WTC11 (cell line): ENCODE results near the gene MYBPC2. TPM values are rescaled to one million over a fixed set of nuclear protein-coding genes. Genes with fewer than 3 reads are reported as not detected.

Experiments
- ATAC-seq: fragments of 200-7000 bp; cut with Tn5 transposase; 2 replicates; pipeline ENCODE4 v1.10.0; 2021; ENCODE audit warnings: mild to moderate bottlenecking, moderate library complexity
- CTCF ChIA-PET: fragments of 300-600 bp; sonication (Branson Sonifier 250); formaldehyde crosslinking; loops from one replicate; lab custom pipeline; 2021; ENCODE audit warnings: antibody characterized with exemption; lab: Charles Lee
- POLR2A ChIA-PET: fragments of 350-600 bp; sonication (Branson Sonifier 250); formaldehyde crosslinking; loops from one replicate; lab custom pipeline; 2021; ENCODE audit warnings: antibody characterized with exemption; lab: Charles Lee
- DNase-seq: peaks from one replicate; pipeline ENCODE4 v3.0.0; 2021; ENCODE audit warnings: low spot score
- H3K27ac Mint-ChIP-seq: 2 replicates; pipeline ENCODE4 v1.8.0; 2021; ENCODE audit warnings: mixed read lengths
- H3K27me3 Mint-ChIP-seq: 2 replicates; pipeline ENCODE4 v1.8.0; 2021; ENCODE audit warnings: low read depth, mild to moderate bottlenecking, moderate library complexity, mixed read lengths
- H3K36me3 Mint-ChIP-seq: 2 replicates; pipeline ENCODE4 v1.8.0; 2021; ENCODE audit warnings: mixed read lengths
- H3K4me1 Mint-ChIP-seq: 2 replicates; pipeline ENCODE4 v1.8.0; 2022; ENCODE audit warnings: mixed read lengths
- H3K4me3 Mint-ChIP-seq: 2 replicates; pipeline ENCODE4 v1.8.0; 2021; ENCODE audit warnings: mild to moderate bottlenecking, moderate library complexity, mixed read lengths
- H3K9me3 Mint-ChIP-seq: 2 replicates; pipeline ENCODE4 v1.8.0; 2021; ENCODE audit warnings: mixed read lengths
- ESRRA ChIP-seq: sonication (generic); formaldehyde crosslinking; IDR thresholded peaks from 2 replicates; pipeline ENCODE4 v1.8.1; 2022; ENCODE audit warnings: mild to moderate bottlenecking, missing genetic modification reagents, borderline replicate concordance
- FOXJ3 ChIP-seq: sonication (generic); formaldehyde crosslinking; IDR thresholded peaks from 2 replicates; pipeline ENCODE4 v1.9.0; 2021; ENCODE audit warnings: missing genetic modification reagents, mild to moderate bottlenecking, borderline replicate concordance
- JUN ChIP-seq: sonication (generic); formaldehyde crosslinking; IDR thresholded peaks from 2 replicates; pipeline ENCODE4 v1.8.0; 2023; ENCODE audit warnings: mild to moderate bottlenecking, missing genetic modification reagents
- KAT7 ChIP-seq: sonication (generic); formaldehyde crosslinking; IDR thresholded peaks from 2 replicates; pipeline ENCODE4 v1.8.1; 2023; ENCODE audit warnings: missing genetic modification reagents, mild to moderate bottlenecking, borderline replicate concordance
- NR2C2 ChIP-seq: sonication (generic); formaldehyde crosslinking; IDR thresholded peaks from 2 replicates; pipeline ENCODE4 v1.8.0; 2022; ENCODE audit warnings: mild to moderate bottlenecking, missing genetic modification reagents
- NR3C1 ChIP-seq: sonication (generic); formaldehyde crosslinking; conservative IDR thresholded peaks from 2 replicates; pipeline ENCODE4 v1.8.1; 2023; ENCODE audit warnings: low read depth, mild to moderate bottlenecking, missing genetic modification reagents
- RELA ChIP-seq: sonication (generic); formaldehyde crosslinking; IDR thresholded peaks from 2 replicates; pipeline ENCODE4 v1.8.1; 2022; ENCODE audit warnings: missing genetic modification reagents, mild to moderate bottlenecking, borderline replicate concordance
- RORB ChIP-seq: fragments of 250-450 bp; sonication (Bioruptor Pico); IDR thresholded peaks from 2 replicates; pipeline ENCODE4 v1.9.0; 2021; ENCODE audit warnings: mild to moderate bottlenecking
- SOX15 ChIP-seq: fragments of 250-450 bp; sonication (Bioruptor Pico); IDR thresholded peaks from 2 replicates; pipeline ENCODE4 v1.9.0; 2021; ENCODE audit warnings: mild to moderate bottlenecking
- TEAD1 ChIP-seq: sonication (generic); formaldehyde crosslinking; IDR thresholded peaks from 2 replicates; pipeline ENCODE4 v1.8.0; 2022; ENCODE audit warnings: mild to moderate bottlenecking, missing genetic modification reagents
- ZNF138 ChIP-seq: sonication (generic); formaldehyde crosslinking; conservative IDR thresholded peaks from 2 replicates; pipeline ENCODE4 v1.8.1; 2022; ENCODE audit warnings: mild to moderate bottlenecking, moderate library complexity, missing genetic modification reagents
- ZNF671 ChIP-seq: fragments of 250-450 bp; sonication (Bioruptor Pico); IDR thresholded peaks from 2 replicates; pipeline ENCODE4 v1.8.0; 2021; ENCODE audit warnings: mild to moderate bottlenecking
- total RNA-seq: library from RNA; stranded (reverse); gene quantifications from 3 replicates; pipeline ENCODE4 v1.2.3, GENCODE V29; 2021
- TF ChIP-seq, protein P1 (sequence below): sonication (generic); formaldehyde crosslinking; IDR thresholded peaks from 2 replicates; pipeline ENCODE4 v1.8.1; 2022; ENCODE audit warnings: low read depth, missing genetic modification reagents, borderline replicate concordance
- TF ChIP-seq, protein P2 (sequence below): sonication (generic); formaldehyde crosslinking; IDR thresholded peaks from 2 replicates; pipeline ENCODE4 v1.8.0; 2022; ENCODE audit warnings: mild to moderate bottlenecking, missing genetic modification reagents
- TF ChIP-seq, protein P3 (sequence below): sonication (generic); formaldehyde crosslinking; conservative IDR thresholded peaks from 2 replicates; pipeline ENCODE4 v1.8.1; 2023; ENCODE audit warnings: mild to moderate bottlenecking, low read depth, missing genetic modification reagents, moderate library complexity
- TF ChIP-seq, protein P4 (sequence below): sonication (generic); formaldehyde crosslinking; IDR thresholded peaks from 2 replicates; pipeline ENCODE4 v1.8.0; 2023; ENCODE audit warnings: missing genetic modification reagents
- TF ChIP-seq, protein P5 (sequence below): sonication (generic); formaldehyde crosslinking; IDR thresholded peaks from 2 replicates; pipeline ENCODE4 v1.8.0; 2022; ENCODE audit warnings: mild to moderate bottlenecking, missing genetic modification reagents
- TF ChIP-seq, protein P6 (sequence below): fragments of 250-450 bp; sonication (Bioruptor Pico); IDR thresholded peaks from 2 replicates; pipeline ENCODE4 v1.9.0; 2021; ENCODE audit warnings: mild to moderate bottlenecking, borderline replicate concordance

MYBPC2 gene
- total RNA-seq, 1 experiment from 2014 or later, result 2.6 TPM

DNA sequence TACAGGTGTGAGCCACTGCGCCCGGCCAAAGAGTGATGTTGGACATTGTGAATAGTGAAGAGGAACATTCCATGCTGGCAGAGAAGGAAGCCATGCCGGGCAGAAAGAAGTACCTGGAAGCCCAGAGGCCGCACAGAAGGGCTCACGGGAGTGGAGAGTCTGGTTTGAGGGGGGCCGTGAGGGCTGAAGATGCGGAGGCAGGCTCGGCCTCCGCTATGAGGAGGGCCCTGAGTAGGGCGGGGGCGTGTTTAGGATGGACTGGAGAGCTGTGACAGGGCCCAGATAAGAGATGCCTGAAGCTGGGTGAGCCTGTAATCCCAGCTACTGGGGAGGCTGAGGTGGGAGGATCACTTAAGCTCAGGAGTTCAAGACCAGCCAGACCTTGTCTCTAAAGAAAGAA, 76.7 kb downstream of the MYBPC2 start:
- no peaks in the 10 kb centered on the region for H3K9me3 Mint-ChIP-seq
- DNase-seq (no peak), ATAC-seq (no peak)
- no peak overlapping the region; the same call in 1 of the 2 replicates for H3K4me3 Mint-ChIP-seq
- peaks cover 14% of the 10 kb centered on the region for H3K4me1 Mint-ChIP-seq
- H3K27me3 Mint-ChIP-seq, result peaks cover 35% of the 10 kb centered on the region
- CTCF ChIA-PET, result interaction anchor here (0.7 to 3.4 kb wide), 5 partner anchors 9 to 47 kb away, joined by 3 to 23 read pairs (median 7); no protein-coding TSS in a partner anchor
- no peak for TF ChIP-seq ZNF671
- no peak for TF ChIP-seq FOXJ3
- TF ChIP-seq JUN, result no peak
- TF ChIP-seq, protein P1, sequence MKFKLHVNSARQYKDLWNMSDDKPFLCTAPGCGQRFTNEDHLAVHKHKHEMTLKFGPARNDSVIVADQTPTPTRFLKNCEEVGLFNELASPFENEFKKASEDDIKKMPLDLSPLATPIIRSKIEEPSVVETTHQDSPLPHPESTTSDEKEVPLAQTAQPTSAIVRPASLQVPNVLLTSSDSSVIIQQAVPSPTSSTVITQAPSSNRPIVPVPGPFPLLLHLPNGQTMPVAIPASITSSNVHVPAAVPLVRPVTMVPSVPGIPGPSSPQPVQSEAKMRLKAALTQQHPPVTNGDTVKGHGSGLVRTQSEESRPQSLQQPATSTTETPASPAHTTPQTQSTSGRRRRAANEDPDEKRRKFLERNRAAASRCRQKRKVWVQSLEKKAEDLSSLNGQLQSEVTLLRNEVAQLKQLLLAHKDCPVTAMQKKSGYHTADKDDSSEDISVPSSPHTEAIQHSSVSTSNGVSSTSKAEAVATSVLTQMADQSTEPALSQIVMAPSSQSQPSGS (CRISPR knock-in tag), result no peak
- no peak for TF ChIP-seq TEAD1 (CRISPR knock-in tag)
- TF ChIP-seq, protein P2, sequence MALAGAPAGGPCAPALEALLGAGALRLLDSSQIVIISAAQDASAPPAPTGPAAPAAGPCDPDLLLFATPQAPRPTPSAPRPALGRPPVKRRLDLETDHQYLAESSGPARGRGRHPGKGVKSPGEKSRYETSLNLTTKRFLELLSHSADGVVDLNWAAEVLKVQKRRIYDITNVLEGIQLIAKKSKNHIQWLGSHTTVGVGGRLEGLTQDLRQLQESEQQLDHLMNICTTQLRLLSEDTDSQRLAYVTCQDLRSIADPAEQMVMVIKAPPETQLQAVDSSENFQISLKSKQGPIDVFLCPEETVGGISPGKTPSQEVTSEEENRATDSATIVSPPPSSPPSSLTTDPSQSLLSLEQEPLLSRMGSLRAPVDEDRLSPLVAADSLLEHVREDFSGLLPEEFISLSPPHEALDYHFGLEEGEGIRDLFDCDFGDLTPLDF (CRISPR knock-in tag), result no peak
- TF ChIP-seq, protein P3, sequence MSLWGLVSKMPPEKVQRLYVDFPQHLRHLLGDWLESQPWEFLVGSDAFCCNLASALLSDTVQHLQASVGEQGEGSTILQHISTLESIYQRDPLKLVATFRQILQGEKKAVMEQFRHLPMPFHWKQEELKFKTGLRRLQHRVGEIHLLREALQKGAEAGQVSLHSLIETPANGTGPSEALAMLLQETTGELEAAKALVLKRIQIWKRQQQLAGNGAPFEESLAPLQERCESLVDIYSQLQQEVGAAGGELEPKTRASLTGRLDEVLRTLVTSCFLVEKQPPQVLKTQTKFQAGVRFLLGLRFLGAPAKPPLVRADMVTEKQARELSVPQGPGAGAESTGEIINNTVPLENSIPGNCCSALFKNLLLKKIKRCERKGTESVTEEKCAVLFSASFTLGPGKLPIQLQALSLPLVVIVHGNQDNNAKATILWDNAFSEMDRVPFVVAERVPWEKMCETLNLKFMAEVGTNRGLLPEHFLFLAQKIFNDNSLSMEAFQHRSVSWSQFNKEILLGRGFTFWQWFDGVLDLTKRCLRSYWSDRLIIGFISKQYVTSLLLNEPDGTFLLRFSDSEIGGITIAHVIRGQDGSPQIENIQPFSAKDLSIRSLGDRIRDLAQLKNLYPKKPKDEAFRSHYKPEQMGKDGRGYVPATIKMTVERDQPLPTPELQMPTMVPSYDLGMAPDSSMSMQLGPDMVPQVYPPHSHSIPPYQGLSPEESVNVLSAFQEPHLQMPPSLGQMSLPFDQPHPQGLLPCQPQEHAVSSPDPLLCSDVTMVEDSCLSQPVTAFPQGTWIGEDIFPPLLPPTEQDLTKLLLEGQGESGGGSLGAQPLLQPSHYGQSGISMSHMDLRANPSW, result no peak
- TF ChIP-seq RORB (CRISPR knock-in tag), result no peak
- TF ChIP-seq NR3C1 (CRISPR knock-in tag), result no peak
- no peak for TF ChIP-seq ZNF138 (CRISPR knock-in tag)
- TF ChIP-seq, protein P4, sequence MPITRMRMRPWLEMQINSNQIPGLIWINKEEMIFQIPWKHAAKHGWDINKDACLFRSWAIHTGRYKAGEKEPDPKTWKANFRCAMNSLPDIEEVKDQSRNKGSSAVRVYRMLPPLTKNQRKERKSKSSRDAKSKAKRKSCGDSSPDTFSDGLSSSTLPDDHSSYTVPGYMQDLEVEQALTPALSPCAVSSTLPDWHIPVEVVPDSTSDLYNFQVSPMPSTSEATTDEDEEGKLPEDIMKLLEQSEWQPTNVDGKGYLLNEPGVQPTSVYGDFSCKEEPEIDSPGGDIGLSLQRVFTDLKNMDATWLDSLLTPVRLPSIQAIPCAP, result no peak
- TF ChIP-seq SOX15, result no peak
- no peak for TF ChIP-seq RELA (CRISPR knock-in tag)
- TF ChIP-seq ESRRA (CRISPR knock-in tag), result no peak
- no peak for TF ChIP-seq KAT7
- TF ChIP-seq, protein P5, sequence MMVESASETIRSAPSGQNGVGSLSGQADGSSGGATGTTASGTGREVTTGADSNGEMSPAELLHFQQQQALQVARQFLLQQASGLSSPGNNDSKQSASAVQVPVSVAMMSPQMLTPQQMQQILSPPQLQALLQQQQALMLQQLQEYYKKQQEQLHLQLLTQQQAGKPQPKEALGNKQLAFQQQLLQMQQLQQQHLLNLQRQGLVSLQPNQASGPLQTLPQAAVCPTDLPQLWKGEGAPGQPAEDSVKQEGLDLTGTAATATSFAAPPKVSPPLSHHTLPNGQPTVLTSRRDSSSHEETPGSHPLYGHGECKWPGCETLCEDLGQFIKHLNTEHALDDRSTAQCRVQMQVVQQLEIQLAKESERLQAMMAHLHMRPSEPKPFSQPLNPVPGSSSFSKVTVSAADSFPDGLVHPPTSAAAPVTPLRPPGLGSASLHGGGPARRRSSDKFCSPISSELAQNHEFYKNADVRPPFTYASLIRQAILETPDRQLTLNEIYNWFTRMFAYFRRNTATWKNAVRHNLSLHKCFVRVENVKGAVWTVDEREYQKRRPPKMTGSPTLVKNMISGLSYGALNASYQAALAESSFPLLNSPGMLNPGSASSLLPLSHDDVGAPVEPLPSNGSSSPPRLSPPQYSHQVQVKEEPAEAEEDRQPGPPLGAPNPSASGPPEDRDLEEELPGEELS (CRISPR knock-in tag), result no peak
- TF ChIP-seq, protein P6, sequence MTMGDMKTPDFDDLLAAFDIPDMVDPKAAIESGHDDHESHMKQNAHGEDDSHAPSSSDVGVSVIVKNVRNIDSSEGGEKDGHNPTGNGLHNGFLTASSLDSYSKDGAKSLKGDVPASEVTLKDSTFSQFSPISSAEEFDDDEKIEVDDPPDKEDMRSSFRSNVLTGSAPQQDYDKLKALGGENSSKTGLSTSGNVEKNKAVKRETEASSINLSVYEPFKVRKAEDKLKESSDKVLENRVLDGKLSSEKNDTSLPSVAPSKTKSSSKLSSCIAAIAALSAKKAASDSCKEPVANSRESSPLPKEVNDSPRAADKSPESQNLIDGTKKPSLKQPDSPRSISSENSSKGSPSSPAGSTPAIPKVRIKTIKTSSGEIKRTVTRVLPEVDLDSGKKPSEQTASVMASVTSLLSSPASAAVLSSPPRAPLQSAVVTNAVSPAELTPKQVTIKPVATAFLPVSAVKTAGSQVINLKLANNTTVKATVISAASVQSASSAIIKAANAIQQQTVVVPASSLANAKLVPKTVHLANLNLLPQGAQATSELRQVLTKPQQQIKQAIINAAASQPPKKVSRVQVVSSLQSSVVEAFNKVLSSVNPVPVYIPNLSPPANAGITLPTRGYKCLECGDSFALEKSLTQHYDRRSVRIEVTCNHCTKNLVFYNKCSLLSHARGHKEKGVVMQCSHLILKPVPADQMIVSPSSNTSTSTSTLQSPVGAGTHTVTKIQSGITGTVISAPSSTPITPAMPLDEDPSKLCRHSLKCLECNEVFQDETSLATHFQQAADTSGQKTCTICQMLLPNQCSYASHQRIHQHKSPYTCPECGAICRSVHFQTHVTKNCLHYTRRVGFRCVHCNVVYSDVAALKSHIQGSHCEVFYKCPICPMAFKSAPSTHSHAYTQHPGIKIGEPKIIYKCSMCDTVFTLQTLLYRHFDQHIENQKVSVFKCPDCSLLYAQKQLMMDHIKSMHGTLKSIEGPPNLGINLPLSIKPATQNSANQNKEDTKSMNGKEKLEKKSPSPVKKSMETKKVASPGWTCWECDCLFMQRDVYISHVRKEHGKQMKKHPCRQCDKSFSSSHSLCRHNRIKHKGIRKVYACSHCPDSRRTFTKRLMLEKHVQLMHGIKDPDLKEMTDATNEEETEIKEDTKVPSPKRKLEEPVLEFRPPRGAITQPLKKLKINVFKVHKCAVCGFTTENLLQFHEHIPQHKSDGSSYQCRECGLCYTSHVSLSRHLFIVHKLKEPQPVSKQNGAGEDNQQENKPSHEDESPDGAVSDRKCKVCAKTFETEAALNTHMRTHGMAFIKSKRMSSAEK (CRISPR knock-in tag), result no peak
- TF ChIP-seq NR2C2 (CRISPR knock-in tag), result no peak
- POLR2A ChIA-PET, result no interaction called here
- no peak overlapping the region for H3K27ac Mint-ChIP-seq
- no peaks in the 10 kb centered on the region for H3K36me3 Mint-ChIP-seq
